Measurements from ENCODE around the gene NPBWR2.
"Not testable (repeated sequence)": the region's sequence is repeated elsewhere in the genome, so short reads cannot be mapped to it uniquely, and the experiment has no call there.

GRCh38 chr20:64134744-64135143, 27.4 kb upstream of the NPBWR2 start:
- not testable (repeated sequence) for TF ChIP-seq CTCF (optimal IDR thresholded peaks at IDR 0.05 in 1 of 3, IDR thresholded peaks at IDR 0.05 in 1 of 3, conservative IDR thresholded peaks at IDR 0.05 in 1 of 3; ENCODE audit: extremely low read depth in 1 of 3, insufficient read depth in 2 of 3, low read length in 3 of 3); EZH2 (IDR thresholded peaks at IDR 0.05; ENCODE audit: low read length)

All from keratinocyte (primary cell).